ENCODE results near the gene NUDT22.
A peak's percentile ranks its signal among the peaks of the same experiment; 100 is the strongest.
"Not testable (repeated sequence)": the region's sequence is repeated elsewhere in the genome, so short reads cannot be mapped to it uniquely, and the experiment has no call there.

Gene NUDT22

DNA sequence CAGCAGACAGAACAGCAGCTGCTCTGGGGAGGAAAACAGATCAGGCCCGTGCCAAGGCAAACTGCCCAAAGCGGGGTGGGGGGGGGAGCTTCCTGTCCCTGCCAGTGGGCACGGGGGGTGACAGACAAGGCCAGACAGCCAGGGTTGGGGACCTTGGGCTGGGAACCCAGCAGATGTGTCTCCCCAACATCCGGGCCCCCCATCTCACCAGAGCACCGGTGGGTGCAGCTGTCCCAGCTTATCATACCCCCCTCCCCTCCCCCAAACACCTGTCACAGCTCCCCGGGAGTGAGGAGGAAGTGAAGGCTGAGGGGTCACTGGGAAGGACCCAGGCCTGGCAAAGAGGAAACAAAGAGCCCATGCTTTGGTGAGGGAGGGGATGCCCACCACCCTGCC, 19.3 kb downstream of the NUDT22 start:
- peak; percentile 45 for DNase-seq

DNA sequence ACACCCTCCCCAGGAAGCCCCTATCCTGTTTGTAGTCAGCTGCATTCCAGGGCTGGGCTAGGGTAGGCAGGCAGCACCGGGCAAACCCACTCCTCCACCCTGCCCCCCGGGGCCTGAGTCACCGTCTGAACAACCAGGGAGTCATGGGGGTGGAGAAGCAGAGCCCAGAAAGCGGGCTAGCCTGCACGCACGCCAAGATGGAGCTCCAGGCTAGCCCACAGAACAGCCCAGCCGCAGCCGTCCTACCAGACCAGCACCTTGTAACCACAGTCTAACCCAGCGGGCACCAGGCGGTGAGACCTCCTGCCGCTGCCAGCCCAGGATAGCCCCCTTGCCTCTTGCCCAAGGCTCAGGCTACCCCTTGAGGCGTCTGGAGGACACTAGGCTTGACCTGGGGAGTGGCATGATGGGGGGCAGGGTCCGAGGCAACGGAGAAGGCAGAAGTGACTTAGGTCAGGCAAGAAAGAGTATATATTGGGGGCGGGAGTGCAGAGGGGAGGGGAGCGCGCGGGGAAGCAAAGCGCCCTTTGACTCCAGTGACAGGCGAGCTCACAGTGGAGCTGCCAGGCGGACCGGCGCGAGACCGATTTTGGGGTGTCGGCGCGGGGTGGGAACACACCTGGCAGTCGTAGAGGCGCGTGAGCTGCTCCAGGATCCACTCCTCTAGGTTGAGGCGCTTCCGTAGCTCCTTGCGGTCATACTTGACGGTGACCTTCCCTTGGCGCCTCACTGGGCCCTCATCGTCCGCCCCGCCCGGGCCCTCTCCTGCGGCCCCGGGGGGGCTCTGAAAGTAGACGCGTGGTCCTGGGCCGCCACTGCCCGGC, 19.9 kb downstream of the NUDT22 start:
- DNase-seq, result peak; percentile 70

DNA sequence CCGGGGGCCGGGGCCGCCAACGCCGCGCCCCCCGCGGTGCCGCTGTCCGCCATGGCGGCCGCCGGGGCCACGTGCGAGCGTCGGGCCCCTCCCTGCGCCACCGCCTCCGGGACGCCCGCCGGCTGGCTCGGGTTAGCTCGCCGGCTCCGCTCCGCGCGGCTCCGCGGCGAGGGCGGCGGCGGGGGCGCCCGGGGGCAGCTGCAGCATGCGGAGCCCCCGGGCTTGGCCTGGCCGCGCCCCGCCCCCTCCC, 20.5 kb downstream of the NUDT22 start:
- not testable (repeated sequence) for DNase-seq

DNA sequence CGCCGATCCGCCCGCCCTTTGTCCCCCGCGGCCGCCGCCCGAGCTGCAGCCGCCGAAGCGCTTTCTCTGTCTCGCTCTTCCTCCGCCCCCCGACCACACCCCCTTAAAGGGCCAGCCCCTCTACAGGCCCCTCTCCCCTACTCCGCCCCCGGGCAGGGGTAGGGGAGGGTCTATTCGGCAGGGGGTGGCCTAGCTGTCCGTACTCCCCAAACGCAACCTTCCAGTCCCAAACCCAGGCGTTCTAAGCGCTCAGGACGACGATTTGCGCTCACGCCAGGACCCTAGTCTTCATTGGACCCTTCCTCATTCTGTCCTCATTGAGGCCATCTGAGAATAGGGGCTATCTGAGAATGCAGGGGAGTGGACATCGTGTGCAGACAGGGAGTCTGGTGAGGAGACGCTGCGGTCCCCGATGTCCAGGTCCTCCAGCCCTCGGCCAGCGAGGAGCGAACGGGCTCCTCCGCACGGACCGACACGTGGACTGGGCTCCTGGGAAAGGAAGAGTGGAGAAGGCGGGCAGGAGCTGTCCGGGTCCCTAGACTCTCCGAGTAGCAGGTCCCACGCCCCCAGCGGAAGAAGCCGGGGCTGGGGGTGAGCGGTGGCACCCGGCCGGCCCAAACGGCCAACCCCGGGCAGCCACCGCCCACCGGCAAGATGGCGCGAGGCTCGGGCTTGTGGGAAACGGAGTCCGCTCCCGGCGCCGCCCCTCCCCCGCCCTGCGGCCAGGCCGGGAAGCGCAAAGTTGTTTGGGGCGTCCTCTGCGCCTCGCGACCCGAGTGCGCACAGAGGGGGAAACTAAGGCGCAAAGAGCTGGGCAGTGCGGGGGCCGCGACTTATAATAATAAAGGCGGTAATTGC, 21.0 kb downstream of the NUDT22 start, which contains the start of gene PPP1R14B:
Gene PPP1R14B (minus strand): TSS at position 73 of the 858 bp plus-strand sequence. CDS start 270 bp downstream, outside the sequence.
- peak; percentile 77 for DNase-seq

DNA sequence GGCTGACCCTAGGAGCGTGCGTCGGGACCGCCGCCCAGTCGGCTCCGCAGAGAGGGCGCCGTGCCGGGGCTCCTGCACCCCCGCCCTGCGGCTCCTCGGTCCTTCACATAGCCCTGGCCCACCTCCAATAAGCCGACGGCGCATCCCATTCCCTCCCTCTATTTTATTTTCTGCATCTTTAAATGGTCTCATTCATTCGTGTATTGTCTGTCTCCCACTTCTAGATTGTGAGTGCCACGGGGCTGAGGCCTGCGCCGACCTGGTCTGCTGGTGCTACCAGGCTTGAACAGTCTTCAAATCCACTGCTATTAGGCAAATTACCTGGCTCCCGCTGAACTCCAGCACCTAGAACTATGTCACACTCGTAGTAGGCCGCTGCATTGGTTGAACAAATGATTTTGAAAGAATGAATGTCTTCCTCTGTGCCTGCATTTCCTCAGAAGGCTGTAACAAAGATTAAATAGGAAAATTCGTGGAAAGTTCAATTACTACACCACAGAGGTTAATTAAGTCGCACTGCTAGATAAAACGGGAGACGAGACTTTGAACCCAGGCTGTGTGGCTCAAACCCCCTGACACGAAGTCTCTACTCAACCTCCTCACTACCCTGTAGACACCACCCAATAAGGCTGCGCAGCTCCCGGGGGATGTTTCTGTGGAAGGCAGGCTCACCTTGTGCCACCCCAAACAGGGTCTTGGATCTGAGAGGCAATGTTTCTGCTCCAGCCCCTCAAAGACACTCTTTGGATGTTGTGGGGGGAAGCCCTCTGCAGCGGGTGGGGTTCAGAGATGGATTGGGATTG, 21.9 kb downstream of the NUDT22 start:
- no peak for DNase-seq

DNA sequence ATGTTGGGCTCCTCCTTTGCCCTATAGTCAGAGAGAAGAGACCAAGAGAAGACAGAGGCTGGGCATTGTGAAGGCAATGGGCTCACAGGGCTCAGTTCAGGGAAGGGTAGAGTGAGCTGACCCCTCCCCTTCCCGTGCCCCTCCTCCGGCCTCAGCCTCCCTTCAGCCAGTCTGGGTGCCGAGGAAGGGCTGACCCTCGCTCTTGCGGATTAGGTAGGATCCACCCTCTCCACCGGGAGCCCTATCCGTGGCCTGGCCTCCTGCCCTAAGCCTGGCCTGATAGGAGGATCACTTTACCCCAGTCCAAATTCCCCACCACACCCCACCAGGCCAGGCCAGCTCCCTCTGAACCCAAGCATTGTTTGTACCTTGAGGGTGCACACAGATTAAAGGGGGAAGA, 22.5 kb downstream of the NUDT22 start:
- no peak for DNase-seq

DNA sequence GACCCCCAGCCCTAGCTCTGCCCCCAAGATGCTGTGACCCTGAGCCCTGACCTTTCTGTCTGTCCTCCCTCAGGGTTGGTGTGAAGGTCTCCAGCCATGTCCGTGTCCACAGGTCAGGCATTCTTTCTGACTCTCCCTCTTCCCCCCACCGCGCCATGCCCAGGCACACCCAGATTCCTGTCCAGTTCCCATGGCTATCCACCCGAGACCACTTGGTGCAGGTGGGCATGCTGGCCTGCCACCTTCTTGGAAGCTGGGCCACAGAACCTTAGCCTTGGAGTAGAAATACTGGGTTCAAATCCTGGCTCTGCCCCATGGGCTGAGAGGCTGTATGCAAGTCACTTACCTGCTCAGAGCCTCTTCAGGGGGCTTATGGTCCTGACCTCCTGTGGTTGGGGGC, 23.0 kb downstream of the NUDT22 start:
- DNase-seq, result no peak

DNA sequence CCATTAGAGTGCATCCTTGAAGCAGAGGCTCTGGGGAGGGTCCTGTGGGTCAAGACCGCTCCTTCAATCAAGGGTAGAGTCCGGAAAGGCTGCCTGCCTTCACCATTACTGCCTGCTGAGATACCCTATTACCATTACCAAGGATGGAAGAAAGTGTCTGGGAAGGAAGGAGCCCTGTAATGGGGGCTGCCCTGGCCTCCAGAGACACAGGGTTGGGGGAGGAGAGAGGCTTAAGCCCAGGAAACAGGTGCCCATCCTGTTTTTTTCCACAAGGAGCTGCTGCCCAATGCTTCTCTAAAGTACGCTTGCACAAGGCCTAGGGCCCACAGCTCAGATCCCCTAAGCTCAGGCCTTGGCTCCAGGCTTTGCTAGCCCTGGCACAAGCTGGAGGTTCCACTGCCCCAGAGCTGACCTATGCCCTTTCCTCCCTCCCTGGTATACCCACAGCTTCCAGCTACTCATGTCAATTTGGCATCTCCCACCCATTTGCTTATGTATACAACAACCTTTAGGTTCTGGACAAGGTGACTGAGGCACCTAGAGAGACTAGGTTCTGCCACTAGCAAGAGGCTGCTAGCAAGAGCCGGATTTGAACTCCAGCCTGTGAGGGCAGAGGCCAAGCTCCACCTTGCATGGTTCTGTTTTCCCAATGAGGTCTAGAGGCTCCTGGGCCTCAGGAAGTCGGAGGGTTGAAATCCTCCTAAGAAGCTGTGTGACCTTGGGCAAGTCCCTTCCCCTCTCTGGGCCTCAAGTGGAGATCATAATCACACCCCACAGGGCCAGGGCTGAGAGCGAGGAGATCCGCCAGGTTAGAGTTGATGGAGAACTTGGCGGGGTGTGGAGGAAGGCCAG, 23.7 kb downstream of the NUDT22 start:
- DNase-seq, result no peak

DNA sequence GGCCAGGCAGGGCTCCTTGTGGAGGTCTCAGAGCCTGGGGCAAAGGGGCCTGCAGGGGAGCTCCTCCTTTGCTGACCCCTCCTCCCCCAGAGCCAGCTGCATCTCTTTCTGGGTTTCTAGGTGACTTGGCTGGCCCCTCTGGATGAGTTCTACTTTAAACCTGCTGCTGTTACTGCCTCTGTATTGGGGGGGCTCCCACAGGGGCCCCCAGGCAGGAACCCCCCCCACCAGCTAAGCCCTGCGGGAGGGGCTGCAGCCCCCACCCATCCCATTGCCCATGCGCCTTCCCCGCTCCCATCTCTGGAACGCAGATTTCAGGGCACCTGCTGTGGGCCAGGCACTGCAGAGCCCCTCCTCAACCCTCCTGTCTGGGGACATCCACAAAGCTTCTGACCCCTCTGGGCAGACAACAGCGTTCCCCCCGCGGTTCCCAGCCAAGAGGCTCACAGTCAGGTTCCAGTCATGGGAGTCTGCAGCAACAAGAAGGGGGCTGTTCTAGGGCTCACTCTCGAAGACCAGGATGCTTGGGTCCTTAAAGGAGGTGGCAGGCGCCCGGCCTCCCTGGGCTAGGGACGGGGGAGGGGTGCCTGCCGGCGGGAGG, 24.4 kb downstream of the NUDT22 start:
- no peak for DNase-seq

DNA sequence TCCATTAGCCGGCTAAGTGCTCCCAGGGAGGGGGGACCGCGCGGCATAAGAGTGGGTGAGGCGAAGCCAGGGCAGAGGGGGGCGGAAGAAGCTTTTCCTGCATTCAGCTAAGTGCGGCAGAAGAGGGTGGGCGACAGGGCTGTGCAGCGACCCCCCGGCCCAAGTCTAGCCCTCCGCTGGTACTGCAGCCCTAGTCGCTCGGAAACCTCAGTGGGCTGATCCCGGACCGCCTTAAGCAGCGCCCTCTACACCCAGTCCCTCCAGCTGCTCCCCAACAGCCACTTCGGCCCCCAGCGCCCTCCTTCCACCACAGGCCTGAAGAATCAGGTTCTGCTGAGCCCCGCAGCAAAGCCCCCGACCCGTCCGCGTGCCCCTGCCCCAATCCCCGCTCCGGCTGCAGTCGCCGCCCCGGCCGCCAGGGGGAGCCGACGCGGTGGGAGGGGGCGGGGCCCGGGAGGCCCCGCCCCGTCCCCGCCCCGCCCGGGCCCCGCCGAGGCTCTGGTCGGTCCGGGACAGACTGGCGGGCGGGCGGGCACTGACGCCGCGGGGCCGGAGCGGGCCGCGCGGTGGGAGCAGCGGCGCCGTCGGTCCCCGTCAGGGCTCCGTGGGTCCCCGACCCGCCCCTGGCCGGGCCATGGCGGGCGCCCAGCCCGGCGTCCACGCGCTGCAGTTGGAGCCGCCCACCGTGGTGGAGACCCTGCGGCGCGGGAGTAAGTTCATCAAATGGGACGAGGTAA, 25.1 kb downstream of the NUDT22 start, which contains the start of gene PLCB3:
Gene PLCB3 (plus strand): TSS at position 515 of the 737 bp plus-strand sequence. CDS start 120 bp downstream, at position 635.
- DNase-seq, result peak; percentile 62

DNA sequence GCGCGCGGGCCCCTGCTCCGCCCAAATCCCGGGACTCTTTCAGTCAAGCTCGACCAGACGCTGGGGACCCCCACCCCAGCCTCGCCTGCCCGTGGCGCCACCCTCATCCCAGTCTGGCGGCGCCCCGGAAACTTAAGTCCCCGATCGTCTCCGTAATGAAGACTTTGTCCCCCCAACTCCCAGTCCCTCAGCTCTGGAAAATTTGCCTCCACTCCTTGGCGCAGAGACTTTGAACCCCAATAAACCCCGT, 25.6 kb downstream of the NUDT22 start:
- DNase-seq, result no peak

DNA sequence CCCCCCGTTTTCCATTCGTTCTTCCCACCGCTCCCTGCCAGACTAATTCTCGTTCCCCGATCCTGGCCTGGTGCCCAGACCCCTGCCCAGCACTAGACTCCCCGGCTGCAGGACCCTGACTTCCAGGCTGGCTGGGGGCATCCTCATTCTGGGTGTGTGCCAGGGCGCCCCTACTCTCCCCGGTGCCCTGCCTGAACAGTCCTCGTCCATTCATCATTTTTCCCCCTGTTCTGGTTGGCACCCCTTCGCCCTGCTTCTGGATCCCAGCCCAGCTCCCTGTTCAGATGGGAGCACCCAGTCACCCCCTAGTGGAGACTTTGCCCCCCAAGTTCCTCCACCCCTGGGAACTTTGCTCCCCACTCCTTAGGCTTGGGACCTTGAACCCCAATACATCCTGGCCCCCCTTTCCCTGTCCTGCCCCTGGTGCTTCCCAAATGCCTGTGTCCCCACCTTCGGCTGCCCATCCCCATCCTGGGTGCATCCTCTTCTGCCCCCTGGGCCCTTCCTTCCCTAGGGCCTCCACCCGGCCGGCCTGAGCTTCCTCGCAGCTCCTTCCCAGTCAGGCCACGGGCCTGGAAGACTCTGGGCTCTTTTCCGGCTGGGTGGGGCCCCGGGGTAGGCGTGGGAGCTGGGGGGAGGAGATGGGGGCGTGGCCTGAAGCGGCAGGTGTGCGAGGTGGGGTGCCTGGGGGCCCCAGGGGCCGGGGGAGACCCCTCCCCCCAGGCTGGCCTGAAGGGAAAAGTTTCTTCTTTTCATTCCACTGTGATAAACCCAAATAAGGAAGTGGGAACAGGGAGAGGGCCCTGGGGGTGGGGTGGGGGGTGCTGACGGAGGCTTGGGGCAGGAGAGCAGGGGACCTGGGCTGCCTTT, 26.2 kb downstream of the NUDT22 start:
- no peak for DNase-seq

DNA sequence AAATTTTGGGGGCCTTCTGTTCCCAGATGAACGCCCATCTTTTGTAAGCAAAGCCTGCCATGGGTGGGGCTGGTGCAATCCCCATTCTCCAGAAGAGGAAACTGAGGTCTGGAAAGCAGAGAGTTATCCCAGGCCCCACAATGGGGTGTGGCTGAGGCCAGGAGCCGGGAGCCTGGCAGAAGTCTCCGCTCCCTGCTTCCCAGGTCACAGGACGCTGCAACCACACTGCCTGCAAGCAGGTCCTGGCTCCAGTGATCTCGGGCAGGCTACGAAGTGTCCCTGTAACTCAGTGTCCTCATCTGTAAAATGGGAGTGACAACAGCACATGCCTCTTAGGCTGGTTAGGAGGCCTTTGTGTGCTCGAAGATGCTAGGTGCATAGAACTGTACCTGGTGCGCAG, 27.0 kb downstream of the NUDT22 start:
- no peak for DNase-seq

DNA sequence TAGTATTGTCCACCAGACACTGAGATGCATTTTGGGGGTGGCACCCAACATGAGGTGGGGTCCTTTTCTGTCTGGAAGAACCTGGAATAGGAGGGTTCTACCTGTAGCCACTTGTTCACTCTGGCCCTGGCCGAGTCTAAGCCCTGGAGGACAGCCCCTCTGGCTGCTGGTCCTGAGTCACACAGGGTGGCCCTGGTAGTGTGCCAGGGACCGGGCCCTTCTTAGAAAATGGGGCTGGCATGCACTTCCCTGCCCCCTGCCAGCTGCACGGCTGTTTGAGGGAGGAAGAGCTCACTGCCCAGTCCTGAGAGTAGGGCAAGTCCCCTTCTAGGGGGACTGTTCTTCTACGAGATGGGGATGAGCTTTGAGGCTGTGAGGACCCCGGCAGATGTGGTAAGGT, 27.4 kb downstream of the NUDT22 start:
- DNase-seq, result no peak

DNA sequence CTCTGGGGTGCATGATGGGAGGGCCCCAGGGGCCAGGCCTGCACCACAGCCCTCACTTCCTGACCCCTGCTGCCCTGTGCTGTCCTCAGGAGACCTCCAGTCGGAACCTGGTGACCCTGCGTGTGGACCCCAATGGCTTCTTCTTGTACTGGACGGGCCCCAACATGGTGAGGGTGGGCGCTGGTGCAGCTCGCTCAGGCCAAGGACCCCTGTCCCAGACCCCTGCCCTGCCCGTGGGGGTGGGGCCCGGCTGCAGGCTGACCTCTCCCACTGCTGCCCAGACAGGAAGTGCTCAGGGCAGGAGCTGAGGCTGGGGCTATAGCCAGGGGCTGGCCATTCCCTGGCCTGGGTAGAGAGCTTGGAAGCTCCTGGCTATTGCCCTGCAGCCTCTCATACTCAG, 28.3 kb downstream of the NUDT22 start:
- no peak for DNase-seq

DNA sequence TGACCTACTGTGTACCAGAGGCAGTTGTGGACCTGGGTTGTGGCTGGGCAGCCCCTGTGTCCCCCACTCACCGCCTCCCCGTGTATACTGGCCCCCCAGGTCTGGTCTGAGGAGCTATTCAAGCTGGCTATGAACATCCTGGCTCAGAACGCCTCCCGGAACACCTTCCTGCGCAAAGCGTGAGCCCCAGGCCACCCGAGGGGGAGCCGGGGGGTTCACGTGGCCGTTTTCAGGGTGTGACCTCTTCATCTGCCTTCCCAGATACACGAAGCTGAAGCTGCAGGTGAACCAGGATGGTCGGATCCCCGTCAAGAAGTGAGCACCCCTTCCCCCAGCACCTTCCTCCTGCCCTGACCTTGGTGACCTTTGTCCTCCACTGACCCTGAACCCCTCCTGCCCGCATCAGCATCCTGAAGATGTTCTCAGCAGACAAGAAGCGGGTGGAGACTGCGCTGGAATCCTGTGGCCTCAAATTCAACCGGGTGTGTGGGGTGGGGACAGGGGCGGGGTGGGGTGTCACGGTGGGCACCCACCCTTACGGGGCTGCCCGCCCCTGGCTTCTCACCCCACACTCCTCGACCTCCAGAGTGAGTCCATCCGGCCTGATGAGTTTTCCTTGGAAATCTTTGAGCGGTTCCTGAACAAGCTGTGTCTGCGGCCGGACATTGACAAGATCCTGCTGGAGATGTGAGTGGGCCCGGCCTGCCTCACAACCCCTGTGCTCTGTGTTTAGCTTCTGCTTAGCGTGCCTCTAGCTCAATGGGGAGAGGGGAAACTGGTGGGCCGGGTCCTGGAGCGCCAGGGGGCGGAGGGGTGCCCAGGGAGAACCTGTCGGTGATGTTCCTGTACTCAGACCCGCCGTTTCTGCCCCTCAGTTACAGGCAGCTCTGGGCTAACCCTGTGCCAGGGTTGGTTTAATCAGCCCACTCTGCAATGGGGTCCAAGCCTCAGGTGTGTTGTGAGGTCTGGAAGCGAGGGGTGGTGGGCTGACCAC, 29.4 kb downstream of the NUDT22 start:
- no peak for DNase-seq

DNA sequence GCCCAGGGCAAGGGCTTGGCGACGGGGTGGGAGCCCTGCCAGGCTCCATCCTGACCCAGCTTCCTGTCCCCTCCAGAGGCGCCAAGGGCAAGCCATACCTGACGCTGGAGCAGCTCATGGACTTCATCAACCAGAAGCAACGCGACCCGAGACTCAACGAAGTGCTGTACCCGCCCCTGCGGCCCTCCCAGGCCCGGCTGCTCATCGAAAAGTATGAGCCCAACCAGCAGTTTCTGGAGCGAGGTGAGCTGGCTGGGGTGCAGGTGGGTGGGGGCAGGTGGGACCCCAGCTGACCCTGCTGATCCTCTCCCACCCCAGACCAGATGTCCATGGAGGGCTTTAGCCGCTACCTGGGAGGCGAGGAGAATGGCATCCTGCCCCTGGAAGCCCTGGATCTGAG, 30.2 kb downstream of the NUDT22 start:
- no peak for DNase-seq

DNA sequence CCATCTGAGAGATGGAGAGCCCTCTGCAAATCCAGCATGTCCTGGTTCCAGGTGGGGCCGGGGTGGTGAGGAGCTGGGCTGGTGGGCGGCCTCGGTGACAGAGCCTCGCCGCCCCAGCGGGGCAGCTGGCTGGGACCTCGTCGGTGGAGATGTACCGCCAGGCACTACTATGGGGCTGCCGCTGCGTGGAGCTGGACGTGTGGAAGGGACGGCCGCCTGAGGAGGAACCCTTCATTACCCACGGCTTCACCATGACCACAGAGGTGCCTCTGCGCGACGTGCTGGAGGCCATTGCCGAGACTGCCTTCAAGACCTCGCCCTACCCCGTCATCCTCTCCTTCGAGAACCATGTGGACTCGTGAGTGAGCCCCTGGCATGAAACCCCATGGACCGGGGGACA, 32.3 kb downstream of the NUDT22 start:
- no peak for DNase-seq

DNA sequence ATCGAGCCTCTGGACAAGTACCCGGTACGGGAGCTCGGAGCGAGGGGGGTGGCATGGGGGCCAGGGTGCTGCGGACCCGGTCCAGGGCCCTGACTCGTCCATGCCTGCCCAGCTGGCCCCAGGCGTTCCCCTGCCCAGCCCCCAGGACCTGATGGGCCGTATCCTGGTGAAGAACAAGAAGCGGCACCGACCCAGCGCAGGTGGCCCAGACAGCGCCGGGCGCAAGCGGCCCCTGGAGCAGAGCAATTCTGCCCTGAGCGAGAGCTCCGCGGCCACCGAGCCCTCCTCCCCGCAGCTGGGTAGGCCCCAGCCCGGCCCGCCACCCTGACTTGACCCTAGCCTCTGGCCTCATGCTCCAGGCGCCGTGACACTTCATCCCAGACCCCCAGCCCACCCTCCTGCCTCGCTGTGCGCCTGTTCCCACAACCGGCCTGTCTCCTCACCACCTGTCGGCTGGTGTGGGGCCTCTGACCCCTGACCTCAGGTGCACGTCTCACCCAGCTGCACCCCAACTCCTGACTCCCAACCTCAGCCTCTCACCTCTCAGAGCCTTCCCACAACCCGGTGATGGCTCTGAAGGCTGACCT, 33.0 kb downstream of the NUDT22 start:
- DNase-seq, result no peak

All from activated CD4-positive, alpha-beta T cell treated with anti-CD3 and anti-CD28 coated beads, Interleukin-2, amount 50 U/mL, for 1 hour (primary cell).